ENCODE results near the gene PLEKHG7.

GRCh38 chr12:92732216-92732615 is 29.4 kb downstream of the PLEKHG7 start:
- TF ChIP-seq, protein P1, sequence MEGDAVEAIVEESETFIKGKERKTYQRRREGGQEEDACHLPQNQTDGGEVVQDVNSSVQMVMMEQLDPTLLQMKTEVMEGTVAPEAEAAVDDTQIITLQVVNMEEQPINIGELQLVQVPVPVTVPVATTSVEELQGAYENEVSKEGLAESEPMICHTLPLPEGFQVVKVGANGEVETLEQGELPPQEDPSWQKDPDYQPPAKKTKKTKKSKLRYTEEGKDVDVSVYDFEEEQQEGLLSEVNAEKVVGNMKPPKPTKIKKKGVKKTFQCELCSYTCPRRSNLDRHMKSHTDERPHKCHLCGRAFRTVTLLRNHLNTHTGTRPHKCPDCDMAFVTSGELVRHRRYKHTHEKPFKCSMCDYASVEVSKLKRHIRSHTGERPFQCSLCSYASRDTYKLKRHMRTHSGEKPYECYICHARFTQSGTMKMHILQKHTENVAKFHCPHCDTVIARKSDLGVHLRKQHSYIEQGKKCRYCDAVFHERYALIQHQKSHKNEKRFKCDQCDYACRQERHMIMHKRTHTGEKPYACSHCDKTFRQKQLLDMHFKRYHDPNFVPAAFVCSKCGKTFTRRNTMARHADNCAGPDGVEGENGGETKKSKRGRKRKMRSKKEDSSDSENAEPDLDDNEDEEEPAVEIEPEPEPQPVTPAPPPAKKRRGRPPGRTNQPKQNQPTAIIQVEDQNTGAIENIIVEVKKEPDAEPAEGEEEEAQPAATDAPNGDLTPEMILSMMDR (IDR thresholded peaks at IDR 0.05; ENCODE audit: low read length): no peak
- no peak for TF ChIP-seq EZH2 (IDR thresholded peaks at IDR 0.05; ENCODE audit: borderline replicate concordance, low read length)

Data from OCI-LY1 (cell line).